Neural crest cell (in vitro differentiated cells): ENCODE results near the gene CEP350. TPM values are rescaled to one million over a fixed set of nuclear protein-coding genes. Genes with fewer than 3 reads are reported as not detected.

Experiments used
- DNase-seq: peaks from one replicate; pipeline ENCODE4 v3.0.0; 2021; ENCODE audit warnings: low read depth, mixed read lengths, low spot score
- H3K27ac Mint-ChIP-seq: one replicate; pipeline ENCODE4 v1.8.0; 2021; ENCODE audit warnings: mild to moderate bottlenecking, mixed read lengths; ENCODE audit not compliant: unreplicated experiment
- H3K27me3 Mint-ChIP-seq: 2 replicates; pipeline ENCODE4 v1.8.0; 2021; ENCODE audit warnings: low read depth, mild to moderate bottlenecking, mixed read lengths
- H3K36me3 Mint-ChIP-seq: 2 replicates; pipeline ENCODE4 v1.8.0; 2021; ENCODE audit warnings: low read depth, mild to moderate bottlenecking, mixed read lengths
- H3K4me1 Mint-ChIP-seq: 2 replicates; pipeline ENCODE4 v1.8.0; 2021; ENCODE audit warnings: mixed read lengths
- H3K4me3 Mint-ChIP-seq: one replicate; pipeline ENCODE4 v1.8.0; 2021; ENCODE audit warnings: mild to moderate bottlenecking, mixed read lengths
- H3K9me3 Mint-ChIP-seq: 2 replicates; pipeline ENCODE4 v1.8.0; 2021; ENCODE audit warnings: mixed read lengths
- total RNA-seq: library from RNA; stranded (reverse); gene quantifications from 2 replicates; pipeline ENCODE4 v1.2.1, GENCODE V29; 2021
- TF ChIP-seq, protein P1 (sequence below): fragments of 200-600 bp; sonication (generic); conservative IDR thresholded peaks from 2 replicates; pipeline ENCODE4 v1.5.0; 2021; ENCODE audit warnings: antibody characterized with exemption, mild to moderate bottlenecking

CEP350 gene
- total RNA-seq, 1 donor from 2014 or later, result 44.8 TPM

DNA sequence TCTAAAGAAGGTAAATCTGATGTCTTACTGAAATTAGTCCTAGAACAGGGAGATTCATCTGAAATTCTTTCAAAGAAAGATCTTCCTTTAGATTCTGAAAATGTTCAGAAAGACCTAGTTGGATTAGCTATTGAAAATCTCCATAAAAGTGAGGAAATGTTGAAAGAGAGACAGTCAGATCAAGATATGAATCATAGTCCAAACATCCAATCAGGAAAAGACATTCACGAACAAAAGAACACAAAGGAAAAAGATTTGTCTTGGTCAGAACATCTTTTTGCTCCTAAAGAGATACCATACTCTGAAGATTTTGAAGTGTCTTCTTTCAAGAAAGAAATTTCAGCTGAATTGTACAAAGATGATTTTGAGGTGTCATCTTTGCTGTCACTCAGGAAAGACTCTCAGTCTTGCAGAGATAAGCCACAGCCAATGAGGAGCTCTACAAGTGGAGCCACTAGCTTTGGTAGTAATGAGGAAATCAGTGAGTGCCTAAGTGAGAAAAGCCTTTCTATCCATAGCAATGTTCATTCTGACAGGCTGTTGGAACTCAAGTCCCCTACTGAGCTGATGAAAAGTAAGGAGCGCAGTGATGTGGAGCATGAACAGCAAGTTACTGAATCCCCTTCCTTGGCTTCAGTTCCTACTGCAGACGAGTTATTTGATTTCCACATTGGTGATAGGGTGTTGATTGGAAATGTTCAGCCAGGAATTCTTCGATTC is 138.5 kb downstream of the CEP350 start:
- no peaks in the 10 kb centered on the region for H3K9me3 Mint-ChIP-seq
- TF ChIP-seq, protein P1, sequence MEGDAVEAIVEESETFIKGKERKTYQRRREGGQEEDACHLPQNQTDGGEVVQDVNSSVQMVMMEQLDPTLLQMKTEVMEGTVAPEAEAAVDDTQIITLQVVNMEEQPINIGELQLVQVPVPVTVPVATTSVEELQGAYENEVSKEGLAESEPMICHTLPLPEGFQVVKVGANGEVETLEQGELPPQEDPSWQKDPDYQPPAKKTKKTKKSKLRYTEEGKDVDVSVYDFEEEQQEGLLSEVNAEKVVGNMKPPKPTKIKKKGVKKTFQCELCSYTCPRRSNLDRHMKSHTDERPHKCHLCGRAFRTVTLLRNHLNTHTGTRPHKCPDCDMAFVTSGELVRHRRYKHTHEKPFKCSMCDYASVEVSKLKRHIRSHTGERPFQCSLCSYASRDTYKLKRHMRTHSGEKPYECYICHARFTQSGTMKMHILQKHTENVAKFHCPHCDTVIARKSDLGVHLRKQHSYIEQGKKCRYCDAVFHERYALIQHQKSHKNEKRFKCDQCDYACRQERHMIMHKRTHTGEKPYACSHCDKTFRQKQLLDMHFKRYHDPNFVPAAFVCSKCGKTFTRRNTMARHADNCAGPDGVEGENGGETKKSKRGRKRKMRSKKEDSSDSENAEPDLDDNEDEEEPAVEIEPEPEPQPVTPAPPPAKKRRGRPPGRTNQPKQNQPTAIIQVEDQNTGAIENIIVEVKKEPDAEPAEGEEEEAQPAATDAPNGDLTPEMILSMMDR, result no peak
- DNase-seq, result no peak
- no peaks in the 10 kb centered on the region for H3K27me3 Mint-ChIP-seq
- H3K27ac Mint-ChIP-seq, result no peak overlapping the region
- no peaks in the 10 kb centered on the region for H3K4me1 Mint-ChIP-seq
- no peak overlapping the region for H3K4me3 Mint-ChIP-seq
- peaks cover 39% of the 10 kb centered on the region for H3K36me3 Mint-ChIP-seq

GRCh38 chr1:180094705-180095295 is 140.2 kb downstream of the CEP350 start:
- H3K4me3 Mint-ChIP-seq, result no peak overlapping the region
- DNase-seq, result no peak
- no peaks in the 10 kb centered on the region for H3K4me1 Mint-ChIP-seq
- peaks cover 32% of the 10 kb centered on the region for H3K36me3 Mint-ChIP-seq
- H3K27ac Mint-ChIP-seq, result no peak overlapping the region
- no peaks in the 10 kb centered on the region for H3K27me3 Mint-ChIP-seq
- H3K9me3 Mint-ChIP-seq, result no peaks in the 10 kb centered on the region
- TF ChIP-seq, protein P1, result no peak

DNA sequence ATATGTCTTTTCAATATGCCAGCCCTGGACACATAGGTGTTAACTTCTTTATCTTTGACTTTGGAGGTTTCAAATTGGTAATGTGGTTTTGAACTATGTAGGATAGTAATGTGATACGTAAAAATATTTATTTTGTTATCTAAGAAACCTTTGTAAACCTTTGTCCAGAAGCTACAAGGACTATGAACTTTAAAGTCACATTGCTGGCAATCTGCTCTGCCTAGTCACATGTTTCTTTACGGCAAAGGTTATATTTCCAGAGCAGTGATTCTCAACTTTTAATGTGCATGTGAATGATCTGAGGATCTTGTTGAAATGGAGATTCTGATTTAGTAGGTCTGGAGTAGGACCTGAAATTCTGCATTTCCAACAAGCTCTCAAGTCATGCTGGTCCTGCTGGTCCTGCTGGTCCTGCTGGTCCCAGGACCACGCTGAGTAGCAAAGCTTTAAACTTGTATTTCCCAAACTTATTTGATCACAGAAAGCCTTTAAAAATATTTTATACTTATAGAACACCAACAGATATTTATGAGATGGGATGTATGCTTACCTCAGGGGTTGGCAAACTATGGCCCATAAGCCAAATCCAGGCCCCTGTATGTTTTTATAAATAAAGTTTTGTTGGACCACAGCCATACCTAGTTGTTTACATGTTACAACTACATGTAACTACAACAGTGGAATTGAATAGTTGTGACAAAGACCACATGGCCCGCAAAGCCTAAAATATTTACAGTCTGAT is 142.1 kb downstream of the CEP350 start:
- Mint-ChIP-seq H3K36me3 (peaks cover 32% of the 10 kb centered on the region), H3K9me3 (no peaks in the 10 kb centered on the region), H3K4me1 (no peaks in the 10 kb centered on the region), H3K27me3 (no peaks in the 10 kb centered on the region), H3K27ac (no peak overlapping the region), H3K4me3 (no peak overlapping the region)
- TF ChIP-seq, protein P1, result no peak
- no peak for DNase-seq

DNA sequence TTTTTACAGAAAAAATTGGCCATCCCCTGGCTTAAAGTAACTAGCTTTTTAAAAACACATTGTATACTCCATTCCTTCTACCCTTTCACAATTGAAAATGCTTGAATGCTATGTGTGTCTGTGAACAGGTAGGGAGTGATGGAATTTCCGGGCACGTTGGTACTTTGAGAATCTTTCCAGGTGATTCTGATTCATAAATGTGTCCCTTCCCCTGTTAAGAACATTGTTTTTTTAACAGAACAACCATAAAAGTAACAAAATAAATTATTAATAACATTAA is 142.7 kb downstream of the CEP350 start:
- H3K4me1 Mint-ChIP-seq, result no peaks in the 10 kb centered on the region
- no peak overlapping the region for H3K27ac Mint-ChIP-seq
- no peaks in the 10 kb centered on the region for H3K27me3 Mint-ChIP-seq
- TF ChIP-seq, protein P1, result no peak
- H3K4me3 Mint-ChIP-seq, result no peak overlapping the region
- no peaks in the 10 kb centered on the region for H3K9me3 Mint-ChIP-seq
- DNase-seq, result no peak
- H3K36me3 Mint-ChIP-seq, result peaks cover 32% of the 10 kb centered on the region

- DNase-seq, result no peak
- H3K36me3 Mint-ChIP-seq, result peaks cover 11% of the 10 kb centered on the region
- no peaks in the 10 kb centered on the region for H3K27me3 Mint-ChIP-seq
- H3K4me1 Mint-ChIP-seq, result no peaks in the 10 kb centered on the region
- no peak overlapping the region for H3K27ac Mint-ChIP-seq
- H3K4me3 Mint-ChIP-seq, result no peak overlapping the region
- H3K9me3 Mint-ChIP-seq, result no peaks in the 10 kb centered on the region
- TF ChIP-seq, protein P1, result no peak
These were observed 146.8 kb downstream of the CEP350 start for GRCh38 chr1:180101411-180101810.
